Tibial nerve (tissue), 4 donors: ENCODE results near the gene SPINK6.

Source experiments
- EP300 ChIP-seq, 2 donors: sonication (generic); formaldehyde crosslinking; IDR thresholded peaks; one replicate each; pipeline ENCODE4 v1.6.1; 2017; ENCODE audit warnings: antibody characterized with exemption in 2 of 2, mild to moderate bottlenecking in 1 of 2
- POLR2A ChIP-seq, 2 donors: fragments of 450-650 bp; IDR thresholded peaks; one replicate each; pipeline ENCODE4 v1.6.1; 2017; ENCODE audit warnings: antibody characterized with exemption in 2 of 2, mild to moderate bottlenecking in 2 of 2, moderate library complexity in 2 of 2
- TF ChIP-seq, protein P1 (sequence below), 5 experiments: fragments of 200-600 bp in 3 of 5; fragments of 450-650 bp in 2 of 5; sonication (generic) in 3 of 5; IDR thresholded peaks; one replicate each; pipeline ENCODE4 v1.5.1; 2016 to 2019; ENCODE audit warnings: antibody characterized with exemption in 5 of 5, mild to moderate bottlenecking in 3 of 5, moderate library complexity in 2 of 5

DNA sequence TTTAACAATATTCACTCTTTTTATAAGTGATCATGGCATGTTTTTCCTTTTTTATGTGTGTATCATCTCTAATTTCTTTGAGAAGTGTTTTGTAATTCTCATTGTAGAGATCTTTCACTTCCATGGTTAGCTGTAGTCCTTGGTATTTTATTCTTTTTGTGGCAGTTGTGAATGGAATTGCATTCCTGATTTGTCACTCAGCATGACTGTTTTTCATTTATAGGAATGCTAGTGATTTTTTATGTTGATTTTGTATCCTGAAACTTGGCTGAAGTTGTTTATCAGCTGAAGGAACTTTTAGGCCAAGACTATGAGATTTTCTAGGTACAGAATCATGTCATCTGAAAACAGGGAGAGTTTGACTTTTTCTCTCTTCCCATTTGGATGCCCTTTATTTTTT is 52.6 kb downstream of the SPINK6 start:
- TF ChIP-seq POLR2A (IDR thresholded peaks at IDR 0.05) = no peak
- TF ChIP-seq, protein P1, sequence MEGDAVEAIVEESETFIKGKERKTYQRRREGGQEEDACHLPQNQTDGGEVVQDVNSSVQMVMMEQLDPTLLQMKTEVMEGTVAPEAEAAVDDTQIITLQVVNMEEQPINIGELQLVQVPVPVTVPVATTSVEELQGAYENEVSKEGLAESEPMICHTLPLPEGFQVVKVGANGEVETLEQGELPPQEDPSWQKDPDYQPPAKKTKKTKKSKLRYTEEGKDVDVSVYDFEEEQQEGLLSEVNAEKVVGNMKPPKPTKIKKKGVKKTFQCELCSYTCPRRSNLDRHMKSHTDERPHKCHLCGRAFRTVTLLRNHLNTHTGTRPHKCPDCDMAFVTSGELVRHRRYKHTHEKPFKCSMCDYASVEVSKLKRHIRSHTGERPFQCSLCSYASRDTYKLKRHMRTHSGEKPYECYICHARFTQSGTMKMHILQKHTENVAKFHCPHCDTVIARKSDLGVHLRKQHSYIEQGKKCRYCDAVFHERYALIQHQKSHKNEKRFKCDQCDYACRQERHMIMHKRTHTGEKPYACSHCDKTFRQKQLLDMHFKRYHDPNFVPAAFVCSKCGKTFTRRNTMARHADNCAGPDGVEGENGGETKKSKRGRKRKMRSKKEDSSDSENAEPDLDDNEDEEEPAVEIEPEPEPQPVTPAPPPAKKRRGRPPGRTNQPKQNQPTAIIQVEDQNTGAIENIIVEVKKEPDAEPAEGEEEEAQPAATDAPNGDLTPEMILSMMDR (IDR thresholded peaks at IDR 0.05) = no peak
- no peak for TF ChIP-seq EP300 (IDR thresholded peaks at IDR 0.05)
